Osteoblast (primary cell): ENCODE data around the gene RCAN2. TPM values are rescaled to one million over a fixed set of nuclear protein-coding genes. Genes with fewer than 3 reads are reported as not detected.

Source experiments
- DNase-seq: peaks from one replicate; pipeline ENCODE4 v3.0.0; 2011; ENCODE audit warnings: low spot score, mixed read lengths; ENCODE audit not compliant: insufficient read length; ENCODE audit errors: missing footprints
- H2AFZ ChIP-seq: 2 replicates; pipeline ENCODE4 v1.6.0; 2011; ENCODE audit warnings: mild to moderate bottlenecking, low read length
- H3K27ac ChIP-seq: 2 replicates; pipeline ENCODE4 v1.5.1; 2011; ENCODE audit warnings: mild to moderate bottlenecking, low read depth, low read length, moderate library complexity
- H3K27me3 ChIP-seq: 2 replicates; pipeline ENCODE4 v1.6.0; 2012; ENCODE audit warnings: mild to moderate bottlenecking, control low read depth, inconsistent platforms, low read length, moderate library complexity; ENCODE audit not compliant: insufficient read depth
- H3K36me3 ChIP-seq: 2 replicates; pipeline ENCODE4 v1.5.1; 2011; ENCODE audit warnings: mild to moderate bottlenecking, low read length, control low read depth, moderate library complexity; ENCODE audit not compliant: insufficient read depth
- H3K4me1 ChIP-seq: 2 replicates; pipeline ENCODE4 v1.5.1; 2011; ENCODE audit warnings: mild to moderate bottlenecking, low read length, control low read depth, moderate library complexity; ENCODE audit not compliant: insufficient read depth
- H3K4me2 ChIP-seq: 2 replicates; pipeline ENCODE4 v1.6.0; 2011; ENCODE audit warnings: mild to moderate bottlenecking, low read length; ENCODE audit not compliant: insufficient read depth
- H3K4me3 ChIP-seq: fragments of 200-600 bp; sonication (generic); 3 replicates; pipeline ENCODE4 v1.5.1; 2012; ENCODE audit warnings: mild to moderate bottlenecking, low read length, inconsistent platforms; ENCODE audit not compliant: insufficient read depth
- H3K79me2 ChIP-seq: 2 replicates; pipeline ENCODE4 v1.6.0; 2012; ENCODE audit warnings: mild to moderate bottlenecking, low read length, control low read depth, inconsistent platforms; ENCODE audit not compliant: insufficient read depth
- H3K9me3 ChIP-seq: 2 replicates; pipeline ENCODE4 v1.5.1; 2011; ENCODE audit warnings: low read depth, low read length, control low read depth
- H4K20me1 ChIP-seq: 2 replicates; pipeline ENCODE4 v1.6.0; 2012; ENCODE audit warnings: mild to moderate bottlenecking, low read length, control low read depth; ENCODE audit not compliant: insufficient read depth
- total RNA-seq: library from RNA; depleted of rRNA; stranded (reverse); fragments of >200 nt; gene quantifications from 2 replicates; pipeline ENCODE4 v1.2.3, GENCODE V29; 2012
- TF ChIP-seq, protein P1 (sequence below): IDR thresholded peaks from 2 replicates; pipeline ENCODE4 v1.5.1; 2011; ENCODE audit warnings: mild to moderate bottlenecking, low read depth, low read length, moderate library complexity; ENCODE audit errors: extremely low read depth

RCAN2 gene
- total RNA-seq, 1 donor = 14.1 TPM

- TF ChIP-seq, protein P1, sequence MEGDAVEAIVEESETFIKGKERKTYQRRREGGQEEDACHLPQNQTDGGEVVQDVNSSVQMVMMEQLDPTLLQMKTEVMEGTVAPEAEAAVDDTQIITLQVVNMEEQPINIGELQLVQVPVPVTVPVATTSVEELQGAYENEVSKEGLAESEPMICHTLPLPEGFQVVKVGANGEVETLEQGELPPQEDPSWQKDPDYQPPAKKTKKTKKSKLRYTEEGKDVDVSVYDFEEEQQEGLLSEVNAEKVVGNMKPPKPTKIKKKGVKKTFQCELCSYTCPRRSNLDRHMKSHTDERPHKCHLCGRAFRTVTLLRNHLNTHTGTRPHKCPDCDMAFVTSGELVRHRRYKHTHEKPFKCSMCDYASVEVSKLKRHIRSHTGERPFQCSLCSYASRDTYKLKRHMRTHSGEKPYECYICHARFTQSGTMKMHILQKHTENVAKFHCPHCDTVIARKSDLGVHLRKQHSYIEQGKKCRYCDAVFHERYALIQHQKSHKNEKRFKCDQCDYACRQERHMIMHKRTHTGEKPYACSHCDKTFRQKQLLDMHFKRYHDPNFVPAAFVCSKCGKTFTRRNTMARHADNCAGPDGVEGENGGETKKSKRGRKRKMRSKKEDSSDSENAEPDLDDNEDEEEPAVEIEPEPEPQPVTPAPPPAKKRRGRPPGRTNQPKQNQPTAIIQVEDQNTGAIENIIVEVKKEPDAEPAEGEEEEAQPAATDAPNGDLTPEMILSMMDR = no peak
Measured at GRCh38 chr6:46456297-46456696, 35.0 kb downstream of the RCAN2 start.

GRCh38 chr6:46454691-46455090, 36.6 kb downstream of the RCAN2 start:
- Histone ChIP-seq H3K27me3 (no peaks in the 10 kb centered on the region), H3K9me3 (no peaks in the 10 kb centered on the region), H3K79me2 (no peaks in the 10 kb centered on the region), H3K36me3 (no peaks in the 10 kb centered on the region), H3K4me2 (no peak overlapping the region), H3K4me1 (peaks cover 28% of the 10 kb centered on the region), H3K4me3 (no peak overlapping the region), H3K27ac (peak overlapping the region; percentile 72), H2AFZ (no peak overlapping the region), H4K20me1 (no peaks in the 10 kb centered on the region)
- DNase-seq = no peak
- TF ChIP-seq, protein P1 = no peak

More at GRCh38 chr6:46456297-46456696, 35.0 kb downstream of the RCAN2 start:
- Histone ChIP-seq H2AFZ (no peak overlapping the region), H3K4me1 (peaks cover 28% of the 10 kb centered on the region), H3K27me3 (no peaks in the 10 kb centered on the region), H3K36me3 (no peaks in the 10 kb centered on the region), H3K4me3 (no peak overlapping the region), H3K4me2 (no peak overlapping the region), H3K79me2 (no peaks in the 10 kb centered on the region), H3K9me3 (no peaks in the 10 kb centered on the region), H3K27ac (no peak overlapping the region), H4K20me1 (no peaks in the 10 kb centered on the region)
- DNase-seq = no peak

- TF ChIP-seq, protein P1 = no peak
- H3K27ac ChIP-seq = peak overlapping the region; percentile 72
- H3K4me2 ChIP-seq = peak overlapping the region; percentile 62
- H4K20me1 ChIP-seq = no peaks in the 10 kb centered on the region
- H3K9me3 ChIP-seq = no peaks in the 10 kb centered on the region
- peak overlapping the region; percentile 15 for H3K4me3 ChIP-seq
- no peaks in the 10 kb centered on the region for H3K27me3 ChIP-seq
- no peaks in the 10 kb centered on the region for H3K79me2 ChIP-seq
- H3K36me3 ChIP-seq = no peaks in the 10 kb centered on the region
- H2AFZ ChIP-seq = peak overlapping the region; percentile 26
- peaks cover 28% of the 10 kb centered on the region for H3K4me1 ChIP-seq
- peak; percentile 76 for DNase-seq
Measured at GRCh38 chr6:46453741-46454316, 37.4 kb downstream of the RCAN2 start.

- no peaks in the 10 kb centered on the region for H4K20me1 ChIP-seq
- TF ChIP-seq, protein P1 = no peak
- peak overlapping the region; percentile 15 for H3K4me3 ChIP-seq
- peak overlapping the region; percentile 72 for H3K27ac ChIP-seq
- DNase-seq = peak; percentile 73
- H3K9me3 ChIP-seq = no peaks in the 10 kb centered on the region
- H3K79me2 ChIP-seq = no peaks in the 10 kb centered on the region
- H3K36me3 ChIP-seq = no peaks in the 10 kb centered on the region
- H3K27me3 ChIP-seq = no peaks in the 10 kb centered on the region
- peaks cover 28% of the 10 kb centered on the region for H3K4me1 ChIP-seq
- peak overlapping the region; percentile 62 for H3K4me2 ChIP-seq
- no peak overlapping the region for H2AFZ ChIP-seq
Measured at GRCh38 chr6:46453216-46453615, 38.0 kb downstream of the RCAN2 start.
